ENCODE measurements around the gene EHD4.

Gene EHD4

DNA sequence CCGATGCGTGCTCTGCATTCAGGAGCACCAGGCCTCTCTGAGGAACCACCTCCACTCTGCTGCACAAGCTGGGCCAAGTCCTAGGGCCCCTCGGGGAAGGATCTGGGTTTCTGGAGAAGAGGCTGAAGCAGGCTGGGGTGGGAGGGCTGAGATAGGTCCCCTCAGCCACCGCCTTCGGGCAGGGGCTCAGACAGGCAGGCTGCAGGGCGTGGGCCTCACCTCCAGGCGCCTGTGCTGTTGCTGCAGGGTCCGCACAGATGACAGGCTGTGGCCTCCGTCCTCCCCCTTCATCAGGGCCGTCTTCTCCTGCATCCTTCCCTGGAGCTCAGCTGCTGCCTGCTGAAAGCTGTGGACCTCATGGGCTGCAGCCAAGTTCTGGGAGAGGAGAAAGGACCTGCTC, 118.5 kb downstream of the EHD4 start:
- DNase-seq = no peak

- DNase-seq = no peak
These were observed 119.4 kb downstream of the EHD4 start for GRCh38 chr15:41852736-41853590.

DNA sequence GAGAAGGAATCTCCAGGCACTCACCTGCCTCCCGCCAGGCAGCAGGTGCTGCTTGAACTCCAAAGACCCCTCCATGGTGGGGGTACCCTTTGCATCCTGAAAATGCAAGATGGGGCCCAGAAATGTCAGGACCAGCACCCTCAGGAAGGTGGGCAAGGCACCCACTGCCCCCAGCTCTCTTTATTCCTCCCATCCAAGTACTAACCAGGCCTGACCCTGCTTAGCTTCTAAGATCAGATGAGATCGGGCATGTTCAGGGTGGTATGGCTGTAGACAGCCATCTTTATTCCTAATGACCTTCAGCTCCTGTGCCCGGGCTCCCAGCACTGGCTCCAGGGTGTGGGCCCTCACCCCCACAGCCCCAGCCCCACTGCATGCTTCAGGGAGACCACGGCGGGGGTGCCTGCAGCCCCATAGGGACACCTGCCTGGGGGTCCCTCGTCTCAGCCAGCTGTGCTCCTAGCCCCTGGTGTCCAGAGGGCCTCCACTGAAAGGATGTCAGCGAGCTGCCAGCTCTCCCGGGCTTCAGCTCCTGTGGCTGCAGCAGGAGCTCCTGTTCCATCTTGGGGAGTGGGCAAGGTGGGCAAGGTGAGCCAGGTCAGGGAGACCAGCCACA, 120.5 kb downstream of the EHD4 start:
- DNase-seq = no peak

DNA sequence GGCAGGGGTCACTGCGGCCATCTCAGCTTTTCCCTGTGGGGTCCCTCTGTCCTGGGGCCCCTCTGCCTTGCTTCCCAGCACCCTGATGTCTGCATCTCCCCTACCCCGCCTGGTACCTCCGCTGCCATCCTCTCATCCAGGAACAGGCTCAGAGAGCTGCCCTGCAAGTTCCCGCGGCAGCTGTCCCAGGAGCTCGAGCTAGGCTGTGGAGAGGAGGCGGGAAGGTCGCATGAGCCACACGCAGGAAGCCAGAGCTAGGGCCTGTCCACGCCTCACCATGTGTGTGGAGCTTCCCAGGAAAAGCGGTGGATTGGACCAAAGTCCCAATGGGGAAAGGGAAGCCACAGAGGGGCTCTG, 121.2 kb downstream of the EHD4 start:
- no peak for DNase-seq

- no peak for DNase-seq
These were observed 121.7 kb downstream of the EHD4 start for GRCh38 chr15:41850482-41851166.

GRCh38 chr15:41849861-41850260, 122.5 kb downstream of the EHD4 start:
- no peak for DNase-seq

DNA sequence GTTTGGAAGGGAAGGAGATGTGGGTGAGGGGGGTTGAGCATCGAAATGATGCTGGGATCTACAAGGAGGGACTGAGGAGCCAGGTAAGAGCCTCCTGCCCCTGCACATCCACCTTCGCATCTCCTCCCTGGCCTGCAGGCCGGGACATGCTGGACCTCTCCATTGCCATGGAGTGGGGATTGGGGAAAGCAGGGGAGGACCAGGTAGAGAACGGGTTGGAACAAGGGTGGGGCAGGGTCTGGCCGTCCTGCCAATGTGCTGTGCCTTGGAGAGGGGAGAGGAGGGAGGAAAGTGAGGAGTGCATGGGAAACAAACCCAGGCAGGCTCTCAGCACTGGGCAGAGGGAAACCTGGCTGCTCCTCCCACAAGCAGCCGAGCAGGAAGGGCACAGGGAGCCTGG, 123.2 kb downstream of the EHD4 start:
- DNase-seq = no peak

DNA sequence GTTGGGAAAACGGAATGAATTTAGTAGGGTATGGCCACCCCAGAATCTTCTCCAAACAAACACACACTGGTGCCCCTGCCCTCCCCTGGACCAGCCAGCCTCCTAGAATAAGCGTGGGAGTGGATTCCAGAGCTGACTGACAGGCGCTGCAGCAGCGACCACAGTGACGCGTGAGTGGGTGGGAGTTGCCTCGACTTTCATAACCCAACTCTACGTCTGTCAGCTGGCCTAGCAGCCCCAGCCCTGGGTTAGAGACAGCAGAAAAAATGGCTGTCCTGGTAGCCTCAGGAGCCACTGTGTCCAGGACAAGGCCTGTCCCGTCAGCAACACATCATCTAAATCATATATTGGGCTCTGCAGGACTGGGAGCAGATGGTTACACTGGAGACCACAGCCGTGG, 123.7 kb downstream of the EHD4 start:
- DNase-seq = no peak

DNA sequence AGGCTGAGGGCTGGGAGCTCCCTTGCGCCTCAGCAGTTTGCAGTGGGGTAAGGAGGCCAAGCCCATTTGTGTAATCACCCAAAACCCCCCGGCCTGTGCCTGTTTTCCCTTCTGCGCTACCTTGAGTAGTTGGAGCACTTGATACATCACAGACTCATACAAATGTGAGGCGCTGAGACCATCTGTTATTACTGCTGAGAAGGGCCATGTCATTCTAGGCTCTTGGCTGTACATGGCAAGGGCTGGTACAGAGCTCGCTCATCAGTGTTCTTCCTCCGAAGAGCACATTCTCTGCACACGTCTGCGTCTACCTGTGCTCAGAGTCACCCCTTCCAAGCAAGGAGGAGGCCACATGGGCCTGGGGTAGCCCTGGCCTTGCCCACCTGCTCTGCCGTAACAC, 124.4 kb downstream of the EHD4 start:
- DNase-seq = no peak

DNA sequence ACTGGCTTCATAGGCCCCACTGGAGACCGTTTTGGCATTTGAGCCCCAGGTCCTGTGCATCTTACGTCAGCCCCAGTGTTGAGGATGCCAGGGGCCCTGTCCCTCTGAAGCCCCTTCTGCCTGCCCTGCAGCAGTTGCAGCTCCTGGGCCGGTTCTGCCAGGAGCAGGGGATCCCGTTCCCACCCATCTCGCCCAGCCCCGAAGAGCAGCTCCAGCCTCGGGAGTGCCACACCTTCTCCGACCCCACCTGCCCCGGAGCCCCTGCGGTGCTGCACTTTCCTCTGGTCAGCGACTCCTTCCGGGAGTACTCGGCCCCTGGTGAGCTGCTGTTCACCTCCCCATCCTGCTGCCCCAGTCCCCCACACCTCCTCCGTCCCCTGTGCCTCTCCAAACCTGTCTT, 125.2 kb downstream of the EHD4 start:
- DNase-seq = no peak
